Mucosa of descending colon (tissue), 3 donors: ENCODE measurements around the gene CPVL. TPM values are rescaled to one million over a fixed set of nuclear protein-coding genes. Genes with fewer than 3 reads are reported as not detected.

Experiments used
- ATAC-seq: fragments of 200-7000 bp; cut with Tn5 transposase; one replicate; pipeline ENCODE4 v1.9.1; 2020; ENCODE audit warnings: mild to moderate bottlenecking, moderate library complexity
- DNase-seq, 3 donors: peaks; one replicate each; pipeline ENCODE4 v3.0.0-alpha.2; 2020
- H3K36me3 ChIP-seq: fragments of 200-600 bp; one replicate; pipeline ENCODE4 v1.8.0; 2021; ENCODE audit warnings: low read depth, mild to moderate bottlenecking
- H3K4me1 ChIP-seq: fragments of 200-600 bp; one replicate; pipeline ENCODE4 v1.8.0; 2021; ENCODE audit warnings: low read depth, mild to moderate bottlenecking
- H3K4me3 ChIP-seq: fragments of 200-600 bp; one replicate; pipeline ENCODE4 v1.8.0; 2021; ENCODE audit warnings: mild to moderate bottlenecking
- H3K9me3 ChIP-seq: fragments of 200-600 bp; one replicate; pipeline ENCODE4 v1.8.0; 2021; ENCODE audit warnings: mild to moderate bottlenecking
- intact Hi-C, 2 donors: fragments of 100-400 bp; cut with DNase I in 1 of 2; cut with micrococcal nuclease in 1 of 2; formaldehyde crosslinking; loops; one replicate each; pipeline versions ENCODE4 v1.11.0 to v1.11.1; 2022; cut with DNase I, micrococcal nuclease
- total RNA-seq, 3 donors: library from RNA; stranded (reverse); fragmentation: NEBNext Ultra II Directional in 2 of 3; extraction: Animal tissue kit (Norgen Biotek cat#: 25700) in 2 of 3; gene quantifications; one replicate each; pipeline versions ENCODE4 v1.2.1 to v1.2.4, GENCODE V29; 2021 to 2023
- TF ChIP-seq, protein P1 (sequence below): fragments of 200-600 bp; IDR thresholded peaks from one replicate; pipeline ENCODE4 v1.8.0; 2022; ENCODE audit warnings: antibody characterized with exemption, mild to moderate bottlenecking
- donor health status: DM: no; HTN: no; CAD: no; lungs with moderate emphysema.
- donor health status: DM: no; HTN: no; CAD: no.
- donor health status: DM: no; HTN: yes; CAD: no.

The CPVL gene
- total RNA-seq, 3 donors from 2014 or later: 8.1 to 20.0 (median 10.5) TPM

- intact Hi-C loops: no loop called here
- DNase-seq (no peak), ATAC-seq (no peak)
- H3K4me3 ChIP-seq: no peak overlapping the region
- H3K9me3 ChIP-seq: no peaks in the 10 kb centered on the region
- peaks cover 7% of the 10 kb centered on the region for H3K4me1 ChIP-seq
- TF ChIP-seq, protein P1, sequence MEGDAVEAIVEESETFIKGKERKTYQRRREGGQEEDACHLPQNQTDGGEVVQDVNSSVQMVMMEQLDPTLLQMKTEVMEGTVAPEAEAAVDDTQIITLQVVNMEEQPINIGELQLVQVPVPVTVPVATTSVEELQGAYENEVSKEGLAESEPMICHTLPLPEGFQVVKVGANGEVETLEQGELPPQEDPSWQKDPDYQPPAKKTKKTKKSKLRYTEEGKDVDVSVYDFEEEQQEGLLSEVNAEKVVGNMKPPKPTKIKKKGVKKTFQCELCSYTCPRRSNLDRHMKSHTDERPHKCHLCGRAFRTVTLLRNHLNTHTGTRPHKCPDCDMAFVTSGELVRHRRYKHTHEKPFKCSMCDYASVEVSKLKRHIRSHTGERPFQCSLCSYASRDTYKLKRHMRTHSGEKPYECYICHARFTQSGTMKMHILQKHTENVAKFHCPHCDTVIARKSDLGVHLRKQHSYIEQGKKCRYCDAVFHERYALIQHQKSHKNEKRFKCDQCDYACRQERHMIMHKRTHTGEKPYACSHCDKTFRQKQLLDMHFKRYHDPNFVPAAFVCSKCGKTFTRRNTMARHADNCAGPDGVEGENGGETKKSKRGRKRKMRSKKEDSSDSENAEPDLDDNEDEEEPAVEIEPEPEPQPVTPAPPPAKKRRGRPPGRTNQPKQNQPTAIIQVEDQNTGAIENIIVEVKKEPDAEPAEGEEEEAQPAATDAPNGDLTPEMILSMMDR: no peak
- no peaks in the 10 kb centered on the region for H3K36me3 ChIP-seq
Measured at GRCh38 chr7:29139796-29140195, 6.5 kb downstream of the CPVL start.

DNA sequence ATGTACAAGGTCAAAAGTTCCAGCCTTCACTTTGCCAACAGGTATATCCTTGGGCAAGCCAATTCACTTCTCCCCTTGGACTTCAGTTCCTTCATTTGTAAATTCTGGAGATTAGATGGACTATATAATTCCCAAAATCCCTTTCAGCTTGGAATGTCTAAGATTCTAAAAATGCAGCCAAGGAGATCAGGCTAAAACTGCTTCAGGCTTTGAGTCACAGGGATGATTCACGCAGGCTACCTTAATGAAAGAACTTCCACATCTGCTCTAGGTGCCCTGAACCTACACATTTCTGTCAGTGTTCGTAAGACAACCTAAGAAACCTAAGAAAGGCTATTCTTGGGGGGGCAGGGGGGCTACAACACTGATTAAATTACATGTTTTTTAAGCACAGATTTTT lies 7.1 kb downstream of the CPVL start:
- Histone ChIP-seq H3K4me1 (peaks cover 7% of the 10 kb centered on the region), H3K36me3 (no peaks in the 10 kb centered on the region), H3K4me3 (no peak overlapping the region), H3K9me3 (no peaks in the 10 kb centered on the region)
- no peak for DNase-seq
- intact Hi-C loops: no loop called here
- TF ChIP-seq, protein P1: no peak
- no peak for ATAC-seq

GRCh38 chr7:29138588-29138987 lies 7.7 kb downstream of the CPVL start:
- Histone ChIP-seq H3K36me3 (no peaks in the 10 kb centered on the region), H3K4me1 (peaks cover 7% of the 10 kb centered on the region), H3K9me3 (no peaks in the 10 kb centered on the region), H3K4me3 (no peak overlapping the region)
- intact Hi-C loops: no loop called here
- DNase-seq: no peak
- no peak for ATAC-seq
- TF ChIP-seq, protein P1: no peak

GRCh38 chr7:29135846-29136245 lies 10.5 kb downstream of the CPVL start:
- H3K9me3 ChIP-seq: no peaks in the 10 kb centered on the region
- H3K36me3 ChIP-seq: no peaks in the 10 kb centered on the region
- DNase-seq (no peak), ATAC-seq (no peak)
- no peak overlapping the region for H3K4me3 ChIP-seq
- intact Hi-C loops: no loop called here
- TF ChIP-seq, protein P1: no peak
- no peaks in the 10 kb centered on the region for H3K4me1 ChIP-seq

DNA sequence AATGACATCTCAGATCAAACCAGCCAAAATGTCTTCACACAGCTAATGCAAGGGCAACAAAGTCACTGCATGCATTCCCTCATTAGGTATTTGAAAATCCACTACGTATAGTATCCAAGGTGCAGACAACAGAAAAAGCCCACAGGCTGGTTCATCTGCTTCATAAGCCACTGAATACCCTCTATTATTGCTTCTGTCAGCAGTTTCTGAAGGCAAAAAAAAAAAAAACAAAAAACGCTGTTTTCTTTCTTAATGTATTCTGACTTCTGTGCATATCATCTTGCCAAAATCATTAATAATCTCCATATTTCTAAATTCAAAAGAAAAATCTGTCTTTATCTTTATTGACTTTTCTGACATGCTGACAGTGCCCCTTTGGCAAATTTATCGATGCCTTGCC lies 13.4 kb downstream of the CPVL start:
- no peak for ATAC-seq
- intact Hi-C loops: no loop called here
- no peaks in the 10 kb centered on the region for H3K4me1 ChIP-seq
- TF ChIP-seq, protein P1: no peak
- H3K4me3 ChIP-seq: no peak overlapping the region
- no peaks in the 10 kb centered on the region for H3K36me3 ChIP-seq
- no peak for DNase-seq
- H3K9me3 ChIP-seq: no peaks in the 10 kb centered on the region

- TF ChIP-seq, protein P1: no peak
- Histone ChIP-seq H3K9me3 (no peaks in the 10 kb centered on the region), H3K4me3 (no peak overlapping the region), H3K36me3 (no peaks in the 10 kb centered on the region), H3K4me1 (no peaks in the 10 kb centered on the region)
- intact Hi-C loops: no loop called here
- DNase-seq (no peak), ATAC-seq (no peak)
Measured at GRCh38 chr7:29131678-29132077, 14.7 kb downstream of the CPVL start.
